ENCODE data around the gene CHI3L2. TPM values are rescaled to one million over a fixed set of nuclear protein-coding genes. Genes with fewer than 3 reads are reported as not detected.

Gene CHI3L2
- total RNA-seq, 1 donor from 2014 or later = 50.3 TPM

- ATAC-seq (no peak), DNase-seq (no peak)
- intact Hi-C loops (cut with DNase I) = no loop called here
- no peak overlapping the region for H3K4me3 ChIP-seq
- H3K9me3 ChIP-seq = no peaks in the 10 kb centered on the region
- TF ChIP-seq CTCF (IDR thresholded peaks at IDR 0.05) = no peak
- H3K27me3 ChIP-seq = no peaks in the 10 kb centered on the region
- no peaks in the 10 kb centered on the region for H3K36me3 ChIP-seq
- H3K4me1 ChIP-seq = peaks cover 16% of the 10 kb centered on the region
- no peak overlapping the region for H3K27ac ChIP-seq
Measured at GRCh38 chr1:111209622-111210021, 17.9 kb upstream of the CHI3L2 start.

- Histone ChIP-seq H3K27me3 (no peaks in the 10 kb centered on the region), H3K9me3 (no peaks in the 10 kb centered on the region), H3K4me1 (peaks cover 19% of the 10 kb centered on the region), H3K4me3 (no peak overlapping the region), H3K36me3 (no peaks in the 10 kb centered on the region), H3K27ac (no peak overlapping the region)
- intact Hi-C loops (cut with DNase I) = no loop called here
- DNase-seq (no peak), ATAC-seq (no peak)
- no peak for TF ChIP-seq CTCF (IDR thresholded peaks at IDR 0.05)
Measured at GRCh38 chr1:111211921-111212320, 15.6 kb upstream of the CHI3L2 start.

- intact Hi-C loops (cut with DNase I) = no loop called here
- peaks cover 19% of the 10 kb centered on the region for H3K4me1 ChIP-seq
- ATAC-seq (peak; percentile 62), DNase-seq (no peak)
- no peak for TF ChIP-seq CTCF (IDR thresholded peaks at IDR 0.05)
- no peaks in the 10 kb centered on the region for H3K9me3 ChIP-seq
- H3K27ac ChIP-seq = no peak overlapping the region
- H3K4me3 ChIP-seq = no peak overlapping the region
- no peaks in the 10 kb centered on the region for H3K27me3 ChIP-seq
- H3K36me3 ChIP-seq = no peaks in the 10 kb centered on the region
Measured at GRCh38 chr1:111212634-111213335, 14.7 kb upstream of the CHI3L2 start.

- Histone ChIP-seq H3K36me3 (no peaks in the 10 kb centered on the region), H3K27me3 (no peaks in the 10 kb centered on the region), H3K9me3 (no peaks in the 10 kb centered on the region), H3K4me3 (no peak overlapping the region), H3K27ac (no peak overlapping the region), H3K4me1 (peaks cover 19% of the 10 kb centered on the region)
- intact Hi-C loops (cut with DNase I) = no loop called here
- peak; percentile 69 for ATAC-seq
- no peak for DNase-seq
- no peak for TF ChIP-seq CTCF (IDR thresholded peaks at IDR 0.05)
Measured at GRCh38 chr1:111213412-111213811, 14.1 kb upstream of the CHI3L2 start.

- DNase-seq (no peak), ATAC-seq (no peak)
- intact Hi-C loops (cut with DNase I) = no loop called here
- H3K27ac ChIP-seq = no peak overlapping the region
- H3K27me3 ChIP-seq = no peaks in the 10 kb centered on the region
- no peak overlapping the region for H3K4me3 ChIP-seq
- no peaks in the 10 kb centered on the region for H3K36me3 ChIP-seq
- no peak for TF ChIP-seq CTCF (IDR thresholded peaks at IDR 0.05)
- peaks cover 22% of the 10 kb centered on the region for H3K4me1 ChIP-seq
- no peaks in the 10 kb centered on the region for H3K9me3 ChIP-seq
Measured at GRCh38 chr1:111214074-111214801, 13.3 kb upstream of the CHI3L2 start.

Data from upper lobe of right lung (tissue), 1 donor.